ENCODE measurements around the gene SDK1. TPM values are rescaled to one million over a fixed set of nuclear protein-coding genes. Genes with fewer than 3 reads are reported as not detected.

The SDK1 gene
- total and polyA plus RNA-seq, 11 donors, result 2.2 to 5.8 (median 3.4) TPM

DNA sequence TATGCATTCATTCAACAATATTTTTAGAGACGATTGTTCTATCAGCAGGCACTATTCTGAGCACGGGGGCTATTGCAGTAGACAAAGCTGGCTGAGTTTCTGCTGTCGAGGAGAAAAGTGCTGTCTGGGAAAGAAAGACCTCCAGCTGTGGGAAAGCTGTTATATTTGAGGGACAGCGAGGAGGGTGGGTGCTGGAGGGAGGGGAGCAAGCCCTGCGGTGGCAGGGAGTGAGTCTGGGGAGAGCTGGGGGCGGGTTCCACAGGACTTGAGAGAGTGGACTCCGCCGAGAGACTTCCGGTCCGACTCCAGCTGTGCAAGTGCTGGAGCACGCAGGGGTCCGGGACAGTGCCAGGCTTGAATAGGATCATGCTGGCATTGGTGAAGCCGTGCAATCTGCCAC is 778.9 kb downstream of the SDK1 start:
- TF ChIP-seq, protein P1, sequence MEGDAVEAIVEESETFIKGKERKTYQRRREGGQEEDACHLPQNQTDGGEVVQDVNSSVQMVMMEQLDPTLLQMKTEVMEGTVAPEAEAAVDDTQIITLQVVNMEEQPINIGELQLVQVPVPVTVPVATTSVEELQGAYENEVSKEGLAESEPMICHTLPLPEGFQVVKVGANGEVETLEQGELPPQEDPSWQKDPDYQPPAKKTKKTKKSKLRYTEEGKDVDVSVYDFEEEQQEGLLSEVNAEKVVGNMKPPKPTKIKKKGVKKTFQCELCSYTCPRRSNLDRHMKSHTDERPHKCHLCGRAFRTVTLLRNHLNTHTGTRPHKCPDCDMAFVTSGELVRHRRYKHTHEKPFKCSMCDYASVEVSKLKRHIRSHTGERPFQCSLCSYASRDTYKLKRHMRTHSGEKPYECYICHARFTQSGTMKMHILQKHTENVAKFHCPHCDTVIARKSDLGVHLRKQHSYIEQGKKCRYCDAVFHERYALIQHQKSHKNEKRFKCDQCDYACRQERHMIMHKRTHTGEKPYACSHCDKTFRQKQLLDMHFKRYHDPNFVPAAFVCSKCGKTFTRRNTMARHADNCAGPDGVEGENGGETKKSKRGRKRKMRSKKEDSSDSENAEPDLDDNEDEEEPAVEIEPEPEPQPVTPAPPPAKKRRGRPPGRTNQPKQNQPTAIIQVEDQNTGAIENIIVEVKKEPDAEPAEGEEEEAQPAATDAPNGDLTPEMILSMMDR (IDR thresholded peaks at IDR 0.05), result no peak
- TF ChIP-seq POLR2A (IDR thresholded peaks at IDR 0.05), result no peak
- Histone ChIP-seq H3K4me1 (no peaks in the 10 kb centered on the region), H3K27me3 (no peaks in the 10 kb centered on the region), H3K4me3 (no peak overlapping the region), H3K36me3 (no peaks in the 10 kb centered on the region), H3K9me3 (no peaks in the 10 kb centered on the region), H3K27ac (no peak overlapping the region)
- intact Hi-C loops (cut with DNase I), result no loop called here
- ATAC-seq (no peak), DNase-seq (no peak)
- WGBS, 4 donors, result 71 to 79% (median 73%) methylated on average over 13 of the region's 13 CpGs

DNA sequence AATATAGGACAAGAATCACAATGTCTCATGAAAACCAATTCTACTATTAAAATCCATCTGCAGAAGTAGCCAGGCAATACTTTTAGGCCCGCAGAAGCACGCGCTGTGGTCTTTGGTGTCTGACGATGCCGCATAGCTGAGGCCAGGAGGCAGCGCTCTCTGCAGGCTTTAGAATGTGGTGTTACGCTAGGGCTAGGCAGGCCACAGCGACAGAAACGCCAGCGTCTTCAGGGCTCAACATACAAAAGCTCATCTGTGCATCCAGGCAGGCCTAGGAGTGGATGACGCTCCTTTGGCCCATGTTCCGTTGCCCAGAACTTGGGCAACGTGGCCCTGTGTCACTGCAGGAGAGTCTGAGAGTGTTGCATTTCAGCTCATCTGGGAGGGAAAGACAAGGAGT is 779.9 kb downstream of the SDK1 start:
- H3K4me3 ChIP-seq, result no peak overlapping the region
- 92 to 93% (median 93%) methylated on average over 13 of the region's 13 CpGs for WGBS, 4 donors
- H3K36me3 ChIP-seq, result no peaks in the 10 kb centered on the region
- no peaks in the 10 kb centered on the region for H3K4me1 ChIP-seq
- no peak for DNase-seq
- no peaks in the 10 kb centered on the region for H3K9me3 ChIP-seq
- no peaks in the 10 kb centered on the region for H3K27me3 ChIP-seq
- no peak for ATAC-seq
- no peak for TF ChIP-seq POLR2A (IDR thresholded peaks at IDR 0.05)
- TF ChIP-seq, protein P1 (IDR thresholded peaks at IDR 0.05), result no peak
- no peak overlapping the region for H3K27ac ChIP-seq
- intact Hi-C loops (cut with DNase I), result no loop called here

DNA sequence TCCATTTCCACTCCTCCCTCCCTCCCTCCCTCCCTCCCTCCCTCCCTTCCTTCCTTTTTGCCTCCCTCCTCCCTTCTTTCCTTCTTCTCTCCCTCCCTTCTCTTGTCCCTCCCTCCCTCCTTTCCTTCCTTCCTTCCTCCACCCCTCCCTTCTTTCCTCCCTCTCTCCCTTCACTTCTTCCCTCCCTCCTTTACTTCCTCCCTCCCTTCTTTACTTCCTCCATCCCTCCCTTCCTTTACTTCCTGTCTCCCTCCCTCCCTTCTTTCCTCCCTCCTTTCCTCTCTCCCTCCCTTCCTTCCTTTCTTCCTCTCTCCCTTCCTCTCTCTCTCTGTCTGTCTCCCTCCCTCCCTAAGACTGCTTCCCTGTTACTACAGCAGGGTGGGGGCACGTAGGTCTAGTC is 782.5 kb downstream of the SDK1 start:
- no peak overlapping the region for H3K27ac ChIP-seq
- H3K4me1 ChIP-seq, result no peaks in the 10 kb centered on the region
- ATAC-seq (no peak), DNase-seq (no peak)
- 88 to 96% (median 93%) methylated on average over 1 of the region's 1 CpG for WGBS, 4 donors
- no peaks in the 10 kb centered on the region for H3K36me3 ChIP-seq
- no peaks in the 10 kb centered on the region for H3K9me3 ChIP-seq
- H3K27me3 ChIP-seq, result no peaks in the 10 kb centered on the region
- intact Hi-C loops (cut with DNase I), result no loop called here
- no peak for TF ChIP-seq POLR2A (IDR thresholded peaks at IDR 0.05)
- TF ChIP-seq, protein P1 (IDR thresholded peaks at IDR 0.05), result no peak
- H3K4me3 ChIP-seq, result no peak overlapping the region

DNA sequence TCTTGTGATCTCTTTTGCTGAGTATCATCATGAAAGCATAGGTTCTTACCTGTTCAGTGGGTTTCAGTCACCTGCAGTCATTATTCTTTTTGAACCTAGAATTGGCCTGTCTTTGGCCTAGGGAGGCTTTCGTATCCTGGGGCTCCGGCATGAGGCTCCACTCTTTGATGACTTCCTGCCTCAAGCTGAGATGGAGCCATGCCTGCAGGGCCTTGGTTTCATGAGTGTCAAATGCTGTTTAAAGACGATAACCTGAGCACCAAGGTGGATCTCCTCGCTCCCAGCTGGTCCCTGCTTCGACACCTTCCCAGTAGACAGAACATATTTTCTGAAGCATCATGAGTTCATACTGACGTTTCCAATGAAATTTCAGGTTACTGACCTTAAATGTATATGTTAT is 783.2 kb downstream of the SDK1 start:
- 82 to 90% (median 88%) methylated on average over 6 of the region's 6 CpGs for WGBS, 4 donors
- H3K27ac ChIP-seq, result no peak overlapping the region
- no peaks in the 10 kb centered on the region for H3K4me1 ChIP-seq
- H3K36me3 ChIP-seq, result no peaks in the 10 kb centered on the region
- no peak overlapping the region for H3K4me3 ChIP-seq
- DNase-seq (no peak), ATAC-seq (no peak)
- H3K27me3 ChIP-seq, result no peaks in the 10 kb centered on the region
- no peaks in the 10 kb centered on the region for H3K9me3 ChIP-seq
- intact Hi-C loops (cut with DNase I), result no loop called here
- TF ChIP-seq, protein P1 (IDR thresholded peaks at IDR 0.05), result no peak
- no peak for TF ChIP-seq POLR2A (IDR thresholded peaks at IDR 0.05)
